Measurements from ENCODE around the gene CCRL2. TPM values are rescaled to one million over a fixed set of nuclear protein-coding genes. Genes with fewer than 3 reads are reported as not detected.

CCRL2 gene
- total and polyA plus RNA-seq, 2 of the 8 experiments (the other 6 are each of a cell fraction or from before 2014, with no cell fraction given), result not detected

GRCh38 chr3:46412786-46413298 is 5.8 kb downstream of the CCRL2 start:
- Histone ChIP-seq H2AK5ac (ENCODE audit: low read depth, low read length) (no peak overlapping the region), H2BK15ac (ENCODE audit: low read length) (no peak overlapping the region), H4K8ac (ENCODE audit: extremely low read depth, insufficient read depth, low read length) (no peak overlapping the region), H2BK20ac (ENCODE audit: low read length) (no peak overlapping the region), H3K4ac (replicated peaks; ENCODE audit: insufficient read length, low read depth, low read length) (no peak overlapping the region), H3K79me1 (ENCODE audit: low read depth, low read length) (no peaks in the 10 kb centered on the region), H2AFZ (ENCODE audit: low read length) (no peak overlapping the region), H3K9ac (replicated peaks in 1 of 4; ENCODE audit: extremely low read depth in 1 of 4, low read depth in 3 of 4, low read length in 3 of 4) (no peak overlapping the region), H4K20me1 (replicated peaks in 1 of 2; ENCODE audit: control insufficient read depth in 1 of 2, insufficient read depth in 2 of 2, low read length in 2 of 2) (no peaks in the 10 kb centered on the region), H2BK12ac (ENCODE audit: low read depth, low read length) (no peak overlapping the region), H3K4me3 (ENCODE audit: extremely low read depth in 1 of 4, insufficient read depth in 2 of 4, low read depth in 3 of 4, low read length in 4 of 4) (no peak overlapping the region), H2BK5ac (ENCODE audit: low read depth, low read length) (no peak overlapping the region), H3K27ac (ENCODE audit: low read depth, low read length) (no peak overlapping the region), H3K56ac (replicated peaks; ENCODE audit: insufficient read length, low read depth, low read length) (no peak overlapping the region), H3K79me2 (ENCODE audit: control insufficient read depth in 1 of 2, insufficient read depth in 2 of 2, low read length in 2 of 2) (no peaks in the 10 kb centered on the region), H3K4me2 (ENCODE audit: insufficient read depth in 1 of 2, low read depth in 2 of 2, low read length in 2 of 2) (no peak overlapping the region), H3K18ac (ENCODE audit: extremely low read depth, low read length) (no peak overlapping the region), H3K14ac (ENCODE audit: insufficient read length) (no peak overlapping the region), H3K9me3 (ENCODE audit: insufficient read depth in 2 of 2, low read depth in 1 of 2, low read length in 1 of 2) (no peaks in the 10 kb centered on the region), H3K4me1 (replicated peaks in 1 of 4; ENCODE audit: control insufficient read depth in 3 of 4, insufficient read depth in 4 of 4, low read length in 3 of 4) (peaks cover 0 to 2% (median 0%) of the 10 kb centered on the region in 4 experiments; a peak in 2 of 7 replicates), H3K27me3 (replicated peaks in 1 of 4; ENCODE audit: control insufficient read depth in 3 of 4, extremely low read depth in 1 of 4, insufficient read depth in 3 of 4, low read length in 3 of 4) (no peaks in the 10 kb centered on the region; a peak in 1 of 7 replicates), H3K23ac (ENCODE audit: insufficient read length) (no peak overlapping the region), H2BK120ac (replicated peaks; ENCODE audit: low read depth, low read length) (no peak overlapping the region), H3K23me2 (ENCODE audit: low read depth, low read length) (no peaks in the 10 kb centered on the region), H3K36me3 (ENCODE audit: control insufficient read depth in 2 of 4, insufficient read depth in 4 of 4, low read length in 3 of 4) (no peaks in the 10 kb centered on the region), H4K5ac (ENCODE audit: insufficient read length, low read depth, low read length) (no peak overlapping the region), H4K91ac (replicated peaks; ENCODE audit: insufficient read length, low read length) (no peak overlapping the region)
- 83% methylated on average over 3 of the region's 3 CpGs; no CpG with 5 or more reads in 1 of the 2 experiments for WGBS, 2 experiments (ENCODE audit: extremely low coverage in 1 of 2, insufficient coverage in 1 of 2, insufficient read length in 1 of 2, insufficient replicate concordance in 2 of 2, low coverage in 1 of 2, low lambda C conversion rate in 2 of 2, missing lambda C conversion rate in 1 of 2)
- TF ChIP-seq TBP (IDR thresholded peaks at IDR 0.05; ENCODE audit: low read depth, low read length), result no peak
- TF ChIP-seq ASH2L (IDR thresholded peaks at IDR 0.05; ENCODE audit: low read length), result no peak
- TF ChIP-seq CBX5 (IDR thresholded peaks at IDR 0.05; ENCODE audit: low read depth, low read length), result no peak
- TF ChIP-seq RXRA (IDR thresholded peaks at IDR 0.05; ENCODE audit: insufficient read depth, low read depth, low read length), result no peak
- TF ChIP-seq JUND (IDR thresholded peaks at IDR 0.05; ENCODE audit: low read length), result no peak
- no peak for TF ChIP-seq SP1 (IDR thresholded peaks at IDR 0.05; ENCODE audit: low read depth, low read length)
- POLR2A ChIA-PET (ENCODE audit: partially characterized antibody), result no interaction called here
- CTCF ChIA-PET (ENCODE audit: partially characterized antibody), result interaction anchor here (0.6 kb wide), 1 partner anchor 44 kb away, joined by 3 read pairs; no protein-coding TSS in a partner anchor
- no peak for FAIRE-seq
- DNase-seq (ENCODE audit: low read depth in 1 of 2, low spot score in 2 of 2), result no peak

Measured in H1 (cell line).